ENCODE measurements around the gene NIBAN1.

DNA sequence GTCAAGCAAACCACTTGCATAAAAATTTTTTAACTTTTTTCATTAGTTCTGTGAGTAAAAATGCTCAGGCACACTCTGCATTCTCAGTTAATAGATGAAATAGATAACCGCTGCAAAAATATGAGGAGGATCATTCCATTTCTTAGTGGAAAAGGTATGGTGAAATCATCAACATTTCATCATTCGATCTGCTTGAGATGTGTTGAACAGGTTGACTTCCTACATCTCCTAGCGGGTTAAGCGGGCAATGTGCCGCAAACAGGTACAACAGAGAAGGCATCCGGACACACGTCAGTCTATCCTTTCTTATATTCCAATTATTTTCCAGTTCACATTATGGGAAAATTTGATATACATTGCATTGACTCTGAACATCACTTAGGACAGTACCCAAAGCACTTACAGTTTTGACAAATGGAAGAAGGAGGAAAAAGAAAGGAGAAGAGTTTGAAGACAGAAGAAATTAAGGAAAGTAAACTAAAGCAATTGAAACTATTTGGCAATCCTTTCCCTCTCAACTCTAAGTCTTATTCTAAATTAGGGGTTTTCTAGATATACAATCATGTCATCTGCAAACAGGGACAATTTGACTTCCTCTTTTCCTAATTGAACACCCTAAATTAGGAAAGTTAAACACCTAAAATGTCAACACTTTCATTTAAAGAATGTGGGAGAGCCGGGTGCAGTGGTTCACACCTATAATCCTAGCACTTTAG lies 33.5 kb downstream of the NIBAN1 start:
- no peak for TF ChIP-seq POLR2A (IDR thresholded peaks at IDR 0.05)
- TF ChIP-seq, protein P1, sequence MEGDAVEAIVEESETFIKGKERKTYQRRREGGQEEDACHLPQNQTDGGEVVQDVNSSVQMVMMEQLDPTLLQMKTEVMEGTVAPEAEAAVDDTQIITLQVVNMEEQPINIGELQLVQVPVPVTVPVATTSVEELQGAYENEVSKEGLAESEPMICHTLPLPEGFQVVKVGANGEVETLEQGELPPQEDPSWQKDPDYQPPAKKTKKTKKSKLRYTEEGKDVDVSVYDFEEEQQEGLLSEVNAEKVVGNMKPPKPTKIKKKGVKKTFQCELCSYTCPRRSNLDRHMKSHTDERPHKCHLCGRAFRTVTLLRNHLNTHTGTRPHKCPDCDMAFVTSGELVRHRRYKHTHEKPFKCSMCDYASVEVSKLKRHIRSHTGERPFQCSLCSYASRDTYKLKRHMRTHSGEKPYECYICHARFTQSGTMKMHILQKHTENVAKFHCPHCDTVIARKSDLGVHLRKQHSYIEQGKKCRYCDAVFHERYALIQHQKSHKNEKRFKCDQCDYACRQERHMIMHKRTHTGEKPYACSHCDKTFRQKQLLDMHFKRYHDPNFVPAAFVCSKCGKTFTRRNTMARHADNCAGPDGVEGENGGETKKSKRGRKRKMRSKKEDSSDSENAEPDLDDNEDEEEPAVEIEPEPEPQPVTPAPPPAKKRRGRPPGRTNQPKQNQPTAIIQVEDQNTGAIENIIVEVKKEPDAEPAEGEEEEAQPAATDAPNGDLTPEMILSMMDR (IDR thresholded peaks at IDR 0.05) = no peak

Data from upper lobe of left lung (tissue), 4 donors.